BE2C (cell line): ENCODE results near the gene MRNIP.
"Not testable (repeated sequence)": the region's sequence is repeated elsewhere in the genome, so short reads cannot be mapped to it uniquely, and the experiment has no call there.

Source experiments
- DNase-seq: peaks from one replicate; pipeline ENCODE4 v3.0.0-alpha.2; 2020
- H3K27me3 ChIP-seq: fragments of 250-450 bp; sonication (Bioruptor Pico); 2 replicates; pipeline ENCODE4 v1.5.1; 2020; ENCODE audit warnings: mild to moderate bottlenecking
- H3K36me3 ChIP-seq: fragments of 250-450 bp; sonication (Bioruptor Pico); 2 replicates; pipeline ENCODE4 v1.5.1; 2020; ENCODE audit warnings: mild to moderate bottlenecking
- H3K4me1 ChIP-seq: fragments of 250-450 bp; sonication (Bioruptor Pico); 2 replicates; pipeline ENCODE4 v1.5.1; 2020
- H3K4me3 ChIP-seq: 2 replicates; pipeline ENCODE4 v1.5.1; 2011; ENCODE audit warnings: low read depth, low read length
- H3K9me3 ChIP-seq: fragments of 250-450 bp; sonication (Bioruptor Pico); 2 replicates; pipeline ENCODE4 v1.5.1; 2020
- CTCF ChIP-seq: IDR thresholded peaks from 2 replicates; pipeline ENCODE4 v1.5.1; 2012; ENCODE audit warnings: mild to moderate bottlenecking, low read depth, low read length

The MRNIP gene

GRCh38 chr5:179792612-179793467 lies 65.8 kb downstream of the MRNIP start:
- H3K4me1 ChIP-seq = no peaks in the 10 kb centered on the region
- DNase-seq = no peak
- H3K4me3 ChIP-seq = no peak overlapping the region
- H3K9me3 ChIP-seq = no peaks in the 10 kb centered on the region
- H3K27me3 ChIP-seq = no peaks in the 10 kb centered on the region
- no peaks in the 10 kb centered on the region; the same call in 1 of the 2 replicates for H3K36me3 ChIP-seq
- no peak for TF ChIP-seq CTCF

- H3K4me1 ChIP-seq = no peaks in the 10 kb centered on the region
- no peaks in the 10 kb centered on the region for H3K27me3 ChIP-seq
- no peak for DNase-seq
- no peaks in the 10 kb centered on the region for H3K36me3 ChIP-seq
- H3K4me3 ChIP-seq = no peak overlapping the region
- no peak for TF ChIP-seq CTCF
- no peaks in the 10 kb centered on the region for H3K9me3 ChIP-seq
Measured at GRCh38 chr5:179791881-179792611, 66.6 kb downstream of the MRNIP start.

GRCh38 chr5:179789278-179789677 lies 69.3 kb downstream of the MRNIP start:
- H3K27me3 ChIP-seq, H3K4me3 ChIP-seq, H3K9me3 ChIP-seq, H3K36me3 ChIP-seq, H3K4me1 ChIP-seq, DNase-seq: not testable (repeated sequence)

GRCh38 chr5:179788193-179788854 lies 70.3 kb downstream of the MRNIP start:
- H3K4me1 ChIP-seq = no peaks in the 10 kb centered on the region
- no peaks in the 10 kb centered on the region for H3K9me3 ChIP-seq

More at GRCh38 chr5:179788193-179788854, 70.3 kb downstream of the MRNIP start:
- no peak for TF ChIP-seq CTCF
- H3K36me3 ChIP-seq = no peaks in the 10 kb centered on the region; the same call in 1 of the 2 replicates
- DNase-seq = no peak
- H3K27me3 ChIP-seq = no peaks in the 10 kb centered on the region
- no peak overlapping the region for H3K4me3 ChIP-seq
